ENCODE measurements around the gene CBLB.

CBLB gene

GRCh38 chr3:105746231-105746996 is 122.4 kb downstream of the CBLB start:
- Histone ChIP-seq H3K36me3 (replicated peaks; ENCODE audit: low read depth, low read length) (peaks cover 2% of the 10 kb centered on the region), H3K79me2 (ENCODE audit: low read length) (no peaks in the 10 kb centered on the region), H2AFZ (ENCODE audit: low read depth, low read length) (no peak overlapping the region), H3K4me3 (ENCODE audit: low read length) (no peak overlapping the region), H3K4me2 (ENCODE audit: low read length) (peak overlapping the region; percentile 39), H3K27ac (ENCODE audit: low read length) (no peak overlapping the region), H4K20me1 (ENCODE audit: insufficient read depth, low read length) (no peaks in the 10 kb centered on the region), H3K9ac (ENCODE audit: low read length) (no peak overlapping the region), H3K27me3 (ENCODE audit: low read depth, low read length) (no peaks in the 10 kb centered on the region), H3K9me3 (ENCODE audit: insufficient read depth, low read length) (no peaks in the 10 kb centered on the region), H3K4me1 (ENCODE audit: low read length) (peaks cover 26% of the 10 kb centered on the region)
- TF ChIP-seq CTCF (IDR thresholded peaks at IDR 0.05; ENCODE audit: low read depth, low read length) = no peak
- no peak for TF ChIP-seq EZH2phosphoT487 (IDR thresholded peaks at IDR 0.05; ENCODE audit: low read depth)

- Histone ChIP-seq H3K4me3 (ENCODE audit: low read length) (no peak overlapping the region), H3K9ac (ENCODE audit: low read length) (no peak overlapping the region), H3K4me1 (ENCODE audit: low read length) (peaks cover 26% of the 10 kb centered on the region), H3K79me2 (ENCODE audit: low read length) (no peaks in the 10 kb centered on the region), H3K27ac (ENCODE audit: low read length) (no peak overlapping the region), H3K27me3 (ENCODE audit: low read depth, low read length) (no peaks in the 10 kb centered on the region), H3K9me3 (ENCODE audit: insufficient read depth, low read length) (no peaks in the 10 kb centered on the region), H3K4me2 (ENCODE audit: low read length) (peak overlapping the region; percentile 39), H3K36me3 (replicated peaks; ENCODE audit: low read depth, low read length) (peaks cover 2% of the 10 kb centered on the region), H2AFZ (ENCODE audit: low read depth, low read length) (no peak overlapping the region), H4K20me1 (ENCODE audit: insufficient read depth, low read length) (no peaks in the 10 kb centered on the region)
- TF ChIP-seq EZH2phosphoT487 (IDR thresholded peaks at IDR 0.05; ENCODE audit: low read depth) (no peak), CTCF (IDR thresholded peaks at IDR 0.05; ENCODE audit: low read depth, low read length) (no peak)
These were observed 123.8 kb downstream of the CBLB start for GRCh38 chr3:105745046-105745445.

- no peak overlapping the region for H3K9ac ChIP-seq (ENCODE audit: low read length)
- peaks cover 2% of the 10 kb centered on the region for H3K36me3 ChIP-seq (replicated peaks; ENCODE audit: low read depth, low read length)
- H4K20me1 ChIP-seq (ENCODE audit: insufficient read depth, low read length) = no peaks in the 10 kb centered on the region
- no peak overlapping the region for H3K4me2 ChIP-seq (ENCODE audit: low read length)
- H3K27me3 ChIP-seq (ENCODE audit: low read depth, low read length) = no peaks in the 10 kb centered on the region
- no peak overlapping the region for H2AFZ ChIP-seq (ENCODE audit: low read depth, low read length)
- no peak overlapping the region for H3K4me3 ChIP-seq (ENCODE audit: low read length)
- TF ChIP-seq EZH2phosphoT487 (IDR thresholded peaks at IDR 0.05; ENCODE audit: low read depth) (no peak), CTCF (IDR thresholded peaks at IDR 0.05; ENCODE audit: low read depth, low read length) (no peak)
- peaks cover 26% of the 10 kb centered on the region for H3K4me1 ChIP-seq (ENCODE audit: low read length)
- no peak overlapping the region for H3K27ac ChIP-seq (ENCODE audit: low read length)
- no peaks in the 10 kb centered on the region for H3K79me2 ChIP-seq (ENCODE audit: low read length)
- no peaks in the 10 kb centered on the region for H3K9me3 ChIP-seq (ENCODE audit: insufficient read depth, low read length)
These were observed 124.6 kb downstream of the CBLB start for GRCh38 chr3:105744202-105744601.

GRCh38 chr3:105733356-105733755 is 135.5 kb downstream of the CBLB start:
- no peak overlapping the region for H3K27ac ChIP-seq (ENCODE audit: low read length)
- no peak overlapping the region for H2AFZ ChIP-seq (ENCODE audit: low read depth, low read length)
- no peak for TF ChIP-seq CTCF (IDR thresholded peaks at IDR 0.05; ENCODE audit: low read depth, low read length)
- TF ChIP-seq EZH2phosphoT487 (IDR thresholded peaks at IDR 0.05; ENCODE audit: low read depth) = no peak
- H4K20me1 ChIP-seq (ENCODE audit: insufficient read depth, low read length) = no peaks in the 10 kb centered on the region
- no peaks in the 10 kb centered on the region for H3K27me3 ChIP-seq (ENCODE audit: low read depth, low read length)
- H3K36me3 ChIP-seq (replicated peaks; ENCODE audit: low read depth, low read length) = no peaks in the 10 kb centered on the region
- no peak overlapping the region for H3K4me2 ChIP-seq (ENCODE audit: low read length)
- peaks cover 30% of the 10 kb centered on the region for H3K4me1 ChIP-seq (ENCODE audit: low read length)
- no peak overlapping the region for H3K4me3 ChIP-seq (ENCODE audit: low read length)
- no peaks in the 10 kb centered on the region for H3K79me2 ChIP-seq (ENCODE audit: low read length)
- H3K9me3 ChIP-seq (ENCODE audit: insufficient read depth, low read length) = no peaks in the 10 kb centered on the region
- no peak overlapping the region for H3K9ac ChIP-seq (ENCODE audit: low read length)

Data from OCI-LY3 (cell line).